Urinary bladder (tissue), 4 donors: ENCODE measurements around the gene CYP2C19. TPM values are rescaled to one million over a fixed set of nuclear protein-coding genes. Genes with fewer than 3 reads are reported as not detected.
"Not testable (repeated sequence)": the region's sequence is repeated elsewhere in the genome, so short reads cannot be mapped to it uniquely, and the experiment has no call there.

ENCODE experiments used
- DNase-seq: peaks from one replicate; pipeline ENCODE4 v3.0.0-alpha.2; 2015; ENCODE audit errors: extremely low spot score
- H3K27ac ChIP-seq: one replicate; pipeline ENCODE4 v1.5.1; 2013; ENCODE audit warnings: low read depth, mild to moderate bottlenecking, moderate library complexity
- H3K36me3 ChIP-seq: one replicate; pipeline ENCODE4 v1.6.1; 2013; ENCODE audit warnings: mild to moderate bottlenecking, moderate library complexity; ENCODE audit not compliant: insufficient read depth
- H3K4me1 ChIP-seq: one replicate; pipeline ENCODE4 v1.6.1; 2013; ENCODE audit warnings: mild to moderate bottlenecking, moderate library complexity; ENCODE audit not compliant: insufficient read depth
- H3K4me3 ChIP-seq: one replicate; pipeline ENCODE4 v1.5.1; 2013; ENCODE audit warnings: low read depth, low read length
- WGBS: extraction: QIAGEN DNeasy Blood & Tissue Kit; methylation state at CpG from one replicate; pipeline ENCODE4 v1.1.7; 2013; 5-methylcytosine and 5-hydroxymethylcytosine counted together
- polyA plus RNA-seq: library from polyadenylated mRNA; stranded (reverse); fragments of 200-250 nt; gene quantifications from one replicate; pipeline ENCODE4 v1.2.3, GENCODE V29; 2013
- total RNA-seq: library from RNA; depleted of rRNA; stranded (reverse); fragments of >200 nt; gene quantifications from one replicate; pipeline ENCODE4 v1.2.3, GENCODE V29; 2014
- donor health status: healthy with polysubstance abuse.
- donor health status: healthy.

Gene CYP2C19
- not detected for total RNA-seq
- polyA plus RNA-seq, result 0.06 TPM

- no peaks in the 10 kb centered on the region for H3K4me1 ChIP-seq
- no peak within 1 kb of the TSS for H3K4me3 ChIP-seq
- 70% methylated on average over 3 of the region's 3 CpGs for WGBS
- no peak for DNase-seq
- no peaks in the 10 kb centered on the region for H3K36me3 ChIP-seq
- H3K27ac ChIP-seq, result no peak within 1 kb of the TSS
Observed at GRCh38 chr10:94762393-94762792, at the start of gene CYP2C19. CYP2C19 (plus strand) TSS chr10:94762681; CDS start chr10:94762706, 25 bp downstream.

GRCh38 chr10:94725871-94726270 lies 36.6 kb upstream of the CYP2C19 start:
- DNase-seq, result no peak
- no peaks in the 10 kb centered on the region for H3K36me3 ChIP-seq
- no peaks in the 10 kb centered on the region for H3K4me1 ChIP-seq
- no peak overlapping the region for H3K27ac ChIP-seq
- no peak overlapping the region for H3K4me3 ChIP-seq

GRCh38 chr10:94735197-94735596 lies 27.3 kb upstream of the CYP2C19 start:
- H3K36me3 ChIP-seq, result no peaks in the 10 kb centered on the region
- DNase-seq, result no peak
- WGBS, result 65% methylated on average over 3 of the region's 3 CpGs

GRCh38 chr10:94738588-94738987 lies 23.9 kb upstream of the CYP2C19 start:
- Histone ChIP-seq H3K36me3 (no peaks in the 10 kb centered on the region), H3K27ac (no peak overlapping the region), H3K4me1 (no peaks in the 10 kb centered on the region), H3K4me3 (no peak overlapping the region)
- no peak for DNase-seq
- 52% methylated on average over 2 of the region's 2 CpGs for WGBS

More at GRCh38 chr10:94735197-94735596, 27.3 kb upstream of the CYP2C19 start:
- Histone ChIP-seq H3K4me1 (no peaks in the 10 kb centered on the region), H3K27ac (no peak overlapping the region), H3K4me3 (no peak overlapping the region)

- 67% methylated on average over 2 of the region's 2 CpGs for WGBS
- H3K36me3 ChIP-seq, result no peaks in the 10 kb centered on the region
- H3K27ac ChIP-seq, result no peak overlapping the region
- no peaks in the 10 kb centered on the region for H3K4me1 ChIP-seq
- H3K4me3 ChIP-seq, result no peak overlapping the region
- no peak for DNase-seq
Observed at GRCh38 chr10:94747137-94747536, 15.3 kb upstream of the CYP2C19 start.

GRCh38 chr10:94747838-94748237 lies 14.6 kb upstream of the CYP2C19 start:
- Histone ChIP-seq H3K4me1 (no peaks in the 10 kb centered on the region), H3K4me3 (no peak overlapping the region), H3K36me3 (no peaks in the 10 kb centered on the region), H3K27ac (no peak overlapping the region)
- WGBS, result 76% methylated on average over 4 of the region's 4 CpGs
- DNase-seq, result no peak

GRCh38 chr10:94757916-94758315 lies 4.6 kb upstream of the CYP2C19 start:
- DNase-seq, result no peak
- no peaks in the 10 kb centered on the region for H3K4me1 ChIP-seq
- H3K4me3 ChIP-seq, result no peak overlapping the region
- H3K27ac ChIP-seq, result no peak overlapping the region
- WGBS, result 67% methylated on average over 2 of the region's 2 CpGs
- no peaks in the 10 kb centered on the region for H3K36me3 ChIP-seq

GRCh38 chr10:94760586-94761178 lies 1.8 kb upstream of the CYP2C19 start:
- DNase-seq, result no peak
- Histone ChIP-seq H3K4me1 (no peaks in the 10 kb centered on the region), H3K4me3 (no peak overlapping the region), H3K27ac (no peak overlapping the region), H3K36me3 (no peaks in the 10 kb centered on the region)
- WGBS, result 70% methylated on average over 2 of the region's 2 CpGs

- H3K4me1 ChIP-seq, H3K36me3 ChIP-seq, DNase-seq, H3K4me3 ChIP-seq, H3K27ac ChIP-seq: not testable (repeated sequence)
- 84% methylated on average over 6 of the region's 6 CpGs for WGBS
Observed at GRCh38 chr10:94775425-94775824, 12.9 kb downstream of the CYP2C19 start.

- no peak overlapping the region for H3K4me3 ChIP-seq
- DNase-seq, result no peak
- no peaks in the 10 kb centered on the region for H3K4me1 ChIP-seq
- no peak overlapping the region for H3K27ac ChIP-seq
- 52% methylated on average over 5 of the region's 5 CpGs for WGBS
- H3K36me3 ChIP-seq, result no peaks in the 10 kb centered on the region
Observed at GRCh38 chr10:94777886-94778458, 15.5 kb downstream of the CYP2C19 start.

- 56% methylated on average over 1 of the region's 1 CpG for WGBS
- no peaks in the 10 kb centered on the region for H3K4me1 ChIP-seq
- H3K27ac ChIP-seq, result no peak overlapping the region
- H3K4me3 ChIP-seq, result no peak overlapping the region
- no peaks in the 10 kb centered on the region for H3K36me3 ChIP-seq
- DNase-seq, result no peak
Observed at GRCh38 chr10:94780844-94781243, 18.4 kb downstream of the CYP2C19 start.

- no peaks in the 10 kb centered on the region for H3K36me3 ChIP-seq
- H3K4me1 ChIP-seq, result no peaks in the 10 kb centered on the region
- no peak for DNase-seq
- H3K27ac ChIP-seq, result no peak overlapping the region
- H3K4me3 ChIP-seq, result no peak overlapping the region
Observed at GRCh38 chr10:94784256-94784655, 21.8 kb downstream of the CYP2C19 start.

GRCh38 chr10:94785211-94785610 lies 22.7 kb downstream of the CYP2C19 start:
- no peak overlapping the region for H3K4me3 ChIP-seq
- DNase-seq, result no peak
- WGBS, result 58% methylated on average over 2 of the region's 2 CpGs
- no peaks in the 10 kb centered on the region for H3K36me3 ChIP-seq
- no peaks in the 10 kb centered on the region for H3K4me1 ChIP-seq
- no peak overlapping the region for H3K27ac ChIP-seq

- 82% methylated on average over 4 of the region's 4 CpGs for WGBS
- H3K36me3 ChIP-seq, H3K4me1 ChIP-seq, H3K4me3 ChIP-seq, DNase-seq, H3K27ac ChIP-seq: not testable (repeated sequence)
Observed at GRCh38 chr10:94800551-94800950, 38.1 kb downstream of the CYP2C19 start.
